Breast epithelium (tissue), 3 donors: ENCODE data around the gene DPP7.
"Not testable (repeated sequence)": the region's sequence is repeated elsewhere in the genome, so short reads cannot be mapped to it uniquely, and the experiment has no call there.

Experiments
- CTCF ChIP-seq, 3 donors: fragments of 450-650 bp; IDR thresholded peaks; one replicate each; pipeline ENCODE4 v1.5.1; 2016 to 2017; ENCODE audit warnings: antibody characterized with exemption in 3 of 3, mild to moderate bottlenecking in 3 of 3, moderate library complexity in 3 of 3
- POLR2A ChIP-seq: fragments of 450-650 bp; IDR thresholded peaks from one replicate; pipeline ENCODE4 v1.6.1; 2016; ENCODE audit warnings: antibody characterized with exemption, mild to moderate bottlenecking, moderate library complexity
- POLR2AphosphoS5 ChIP-seq, 3 donors: sonication (generic); formaldehyde crosslinking; IDR thresholded peaks; one replicate each; pipeline ENCODE4 v1.6.1; 2017; ENCODE audit warnings: antibody characterized with exemption in 3 of 3

DNA sequence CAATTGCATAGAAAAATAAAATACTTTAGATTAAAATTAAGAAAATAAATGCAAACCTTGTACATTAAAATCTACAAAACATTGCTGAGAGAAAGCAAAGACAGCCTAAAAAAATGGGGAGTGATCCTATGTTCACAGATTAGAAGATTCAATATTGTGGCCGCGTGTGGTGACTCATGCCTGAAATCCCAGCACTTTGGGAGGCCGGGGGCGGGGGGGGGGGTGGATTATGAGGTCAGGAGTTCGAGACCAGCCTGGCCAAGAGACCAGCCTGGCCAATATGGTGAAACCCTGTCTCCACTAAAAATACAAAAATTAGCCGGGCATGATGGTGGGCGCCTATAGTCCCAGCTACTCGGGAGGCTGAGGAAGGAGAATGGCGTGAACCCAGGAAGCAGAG lies 20.6 kb upstream of the DPP7 start:
- not testable (repeated sequence) for TF ChIP-seq CTCF (IDR thresholded peaks at IDR 0.05); POLR2A; POLR2AphosphoS5 (IDR thresholded peaks at IDR 0.05)
